ENCODE measurements around the gene CDH4.

DNA sequence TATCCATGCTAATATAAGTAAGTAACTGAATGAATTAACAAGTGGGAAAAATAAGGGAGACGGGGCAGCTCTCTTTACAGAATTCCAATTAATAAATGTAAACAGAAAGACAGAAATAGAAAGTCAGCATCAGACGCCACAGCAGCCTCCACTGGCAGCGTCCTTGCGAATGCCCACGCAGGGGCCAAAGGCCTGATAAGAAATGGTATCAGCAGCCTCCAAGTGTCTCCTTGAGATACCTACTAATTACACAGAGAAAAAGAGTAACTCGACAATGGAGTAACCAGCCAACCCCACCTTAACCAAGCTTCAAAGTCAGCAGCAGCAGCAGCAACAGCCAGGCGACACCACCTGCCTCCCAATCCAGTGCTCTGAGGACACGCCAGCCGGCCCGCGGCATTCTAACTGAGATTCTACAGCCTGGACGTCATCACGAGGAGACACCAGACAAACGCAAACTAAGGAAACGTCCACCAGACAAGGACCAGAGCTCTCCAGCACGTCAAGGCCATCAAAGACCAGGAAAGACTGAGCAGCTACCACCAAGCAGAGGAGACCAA is 734.8 kb downstream of the CDH4 start:
- TF ChIP-seq, protein P1, sequence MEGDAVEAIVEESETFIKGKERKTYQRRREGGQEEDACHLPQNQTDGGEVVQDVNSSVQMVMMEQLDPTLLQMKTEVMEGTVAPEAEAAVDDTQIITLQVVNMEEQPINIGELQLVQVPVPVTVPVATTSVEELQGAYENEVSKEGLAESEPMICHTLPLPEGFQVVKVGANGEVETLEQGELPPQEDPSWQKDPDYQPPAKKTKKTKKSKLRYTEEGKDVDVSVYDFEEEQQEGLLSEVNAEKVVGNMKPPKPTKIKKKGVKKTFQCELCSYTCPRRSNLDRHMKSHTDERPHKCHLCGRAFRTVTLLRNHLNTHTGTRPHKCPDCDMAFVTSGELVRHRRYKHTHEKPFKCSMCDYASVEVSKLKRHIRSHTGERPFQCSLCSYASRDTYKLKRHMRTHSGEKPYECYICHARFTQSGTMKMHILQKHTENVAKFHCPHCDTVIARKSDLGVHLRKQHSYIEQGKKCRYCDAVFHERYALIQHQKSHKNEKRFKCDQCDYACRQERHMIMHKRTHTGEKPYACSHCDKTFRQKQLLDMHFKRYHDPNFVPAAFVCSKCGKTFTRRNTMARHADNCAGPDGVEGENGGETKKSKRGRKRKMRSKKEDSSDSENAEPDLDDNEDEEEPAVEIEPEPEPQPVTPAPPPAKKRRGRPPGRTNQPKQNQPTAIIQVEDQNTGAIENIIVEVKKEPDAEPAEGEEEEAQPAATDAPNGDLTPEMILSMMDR (IDR thresholded peaks at IDR 0.05): no peak
- no peak for TF ChIP-seq POLR2A (IDR thresholded peaks at IDR 0.05)

Data from ovary (tissue), 3 donors.